Urinary bladder (tissue), 4 donors: Measurements from ENCODE around the gene FOXE3. TPM values are rescaled to one million over a fixed set of nuclear protein-coding genes. Genes with fewer than 3 reads are reported as not detected.

Source experiments
- DNase-seq: peaks from one replicate; pipeline ENCODE4 v3.0.0-alpha.2; 2015; ENCODE audit errors: extremely low spot score
- H3K27ac ChIP-seq: one replicate; pipeline ENCODE4 v1.5.1; 2013; ENCODE audit warnings: low read depth, mild to moderate bottlenecking, moderate library complexity
- H3K36me3 ChIP-seq: one replicate; pipeline ENCODE4 v1.6.1; 2013; ENCODE audit warnings: mild to moderate bottlenecking, moderate library complexity; ENCODE audit not compliant: insufficient read depth
- H3K4me1 ChIP-seq: one replicate; pipeline ENCODE4 v1.6.1; 2013; ENCODE audit warnings: mild to moderate bottlenecking, moderate library complexity; ENCODE audit not compliant: insufficient read depth
- H3K4me3 ChIP-seq: one replicate; pipeline ENCODE4 v1.5.1; 2013; ENCODE audit warnings: low read depth, low read length
- WGBS: extraction: QIAGEN DNeasy Blood & Tissue Kit; methylation state at CpG from one replicate; pipeline ENCODE4 v1.1.7; 2013; 5-methylcytosine and 5-hydroxymethylcytosine counted together
- polyA plus RNA-seq: library from polyadenylated mRNA; stranded (reverse); fragments of 200-250 nt; gene quantifications from one replicate; pipeline ENCODE4 v1.2.3, GENCODE V29; 2013
- total RNA-seq: library from RNA; depleted of rRNA; stranded (reverse); fragments of >200 nt; gene quantifications from one replicate; pipeline ENCODE4 v1.2.3, GENCODE V29; 2014
- donor health status: healthy with polysubstance abuse.
- donor health status: healthy.

The FOXE3 gene
- total and polyA plus RNA-seq, 2 donors = not detected

DNA sequence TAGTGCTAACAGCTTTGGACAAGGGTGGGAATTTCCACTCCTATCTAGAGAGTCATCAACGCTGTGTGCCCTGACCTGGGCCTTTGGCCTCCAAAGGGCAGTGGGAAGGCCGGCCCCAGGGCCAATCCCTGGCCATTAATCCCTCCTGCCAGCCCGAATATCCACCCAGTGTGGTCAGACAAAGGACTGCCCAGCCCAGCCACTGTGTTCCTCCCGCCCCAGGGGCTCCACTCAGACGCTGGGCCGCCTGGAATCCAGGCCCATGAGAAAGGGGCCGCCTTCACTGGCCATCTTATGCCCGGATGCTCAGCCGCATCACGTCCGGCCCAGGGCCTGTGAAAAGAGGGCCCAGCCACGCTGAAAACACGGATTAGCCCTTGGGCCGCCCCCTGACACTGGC is 3.6 kb upstream of the FOXE3 start:
- Histone ChIP-seq H3K27ac (no peak overlapping the region), H3K4me3 (no peak overlapping the region), H3K4me1 (peaks cover 4% of the 10 kb centered on the region), H3K36me3 (no peaks in the 10 kb centered on the region)
- WGBS = 88% methylated on average over 14 of the region's 14 CpGs
- no peak for DNase-seq

GRCh38 chr1:47416319-47417169 is 459 bp downstream of the FOXE3 start:
- no peak for DNase-seq
- Histone ChIP-seq H3K4me3 (peak overlapping the region; percentile 13), H3K27ac (no peak overlapping the region), H3K36me3 (no peaks in the 10 kb centered on the region), H3K4me1 (peaks cover 4% of the 10 kb centered on the region)
- 1% methylated on average over 134 of the region's 134 CpGs for WGBS

GRCh38 chr1:47417170-47418044 is 1.3 kb downstream of the FOXE3 start:
- DNase-seq = no peak
- Histone ChIP-seq H3K4me1 (peaks cover 4% of the 10 kb centered on the region), H3K27ac (no peak overlapping the region), H3K36me3 (no peaks in the 10 kb centered on the region), H3K4me3 (no peak overlapping the region)
- 22% methylated on average over 39 of the region's 39 CpGs for WGBS

GRCh38 chr1:47418122-47418521 is 2.0 kb downstream of the FOXE3 start:
- Histone ChIP-seq H3K4me1 (peaks cover 4% of the 10 kb centered on the region), H3K27ac (no peak overlapping the region), H3K4me3 (no peak overlapping the region), H3K36me3 (no peaks in the 10 kb centered on the region)
- no peak for DNase-seq
- WGBS = 85% methylated on average over 2 of the region's 2 CpGs

DNA sequence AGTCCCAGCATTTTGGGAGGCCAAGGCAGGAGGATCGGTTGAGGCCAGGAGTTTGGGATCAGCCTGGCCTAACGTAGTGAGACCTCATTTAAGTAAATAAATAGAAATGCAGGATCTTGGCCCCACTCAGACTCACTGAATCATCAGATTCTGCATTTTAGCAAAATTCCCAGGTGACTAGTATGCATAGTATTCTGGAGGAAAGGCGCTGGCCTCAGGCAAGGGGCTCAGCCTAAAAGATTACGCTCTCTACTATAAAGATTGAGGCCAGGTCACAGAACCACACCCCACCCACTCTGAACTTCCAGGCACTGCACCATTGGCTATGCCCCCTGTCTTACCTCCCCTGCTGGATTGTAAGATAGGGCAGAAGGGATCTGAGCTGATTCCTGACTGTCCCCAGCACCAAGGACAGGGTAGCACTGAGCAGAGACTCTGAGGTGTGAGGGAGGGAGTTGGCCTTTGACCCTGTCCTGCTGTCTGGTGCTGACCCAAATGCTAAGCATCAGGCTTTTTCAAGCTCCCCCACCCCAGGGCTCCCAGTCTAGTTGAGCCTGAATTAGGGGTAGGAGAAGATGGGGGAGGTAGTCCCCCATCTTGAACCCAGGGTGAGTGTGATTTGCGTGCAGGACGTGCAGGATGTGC is 2.7 kb downstream of the FOXE3 start:
- peaks cover 4% of the 10 kb centered on the region for H3K4me1 ChIP-seq
- H3K36me3 ChIP-seq = no peaks in the 10 kb centered on the region
- 86% methylated on average over 6 of the region's 6 CpGs for WGBS
- H3K27ac ChIP-seq = no peak overlapping the region
- H3K4me3 ChIP-seq = no peak overlapping the region
- DNase-seq = no peak

- peaks cover 4% of the 10 kb centered on the region for H3K4me1 ChIP-seq
- no peak overlapping the region for H3K27ac ChIP-seq
- no peaks in the 10 kb centered on the region for H3K36me3 ChIP-seq
- WGBS = 84% methylated on average over 4 of the region's 4 CpGs
- H3K4me3 ChIP-seq = no peak overlapping the region
- DNase-seq = no peak
Measured at GRCh38 chr1:47420547-47420946, 4.5 kb downstream of the FOXE3 start.

GRCh38 chr1:47423872-47424271 is 7.8 kb downstream of the FOXE3 start:
- Histone ChIP-seq H3K4me3 (no peak overlapping the region), H3K27ac (no peak overlapping the region), H3K4me1 (no peaks in the 10 kb centered on the region), H3K36me3 (no peaks in the 10 kb centered on the region)
- 26% methylated on average over 2 of the region's 2 CpGs for WGBS
- no peak for DNase-seq

DNA sequence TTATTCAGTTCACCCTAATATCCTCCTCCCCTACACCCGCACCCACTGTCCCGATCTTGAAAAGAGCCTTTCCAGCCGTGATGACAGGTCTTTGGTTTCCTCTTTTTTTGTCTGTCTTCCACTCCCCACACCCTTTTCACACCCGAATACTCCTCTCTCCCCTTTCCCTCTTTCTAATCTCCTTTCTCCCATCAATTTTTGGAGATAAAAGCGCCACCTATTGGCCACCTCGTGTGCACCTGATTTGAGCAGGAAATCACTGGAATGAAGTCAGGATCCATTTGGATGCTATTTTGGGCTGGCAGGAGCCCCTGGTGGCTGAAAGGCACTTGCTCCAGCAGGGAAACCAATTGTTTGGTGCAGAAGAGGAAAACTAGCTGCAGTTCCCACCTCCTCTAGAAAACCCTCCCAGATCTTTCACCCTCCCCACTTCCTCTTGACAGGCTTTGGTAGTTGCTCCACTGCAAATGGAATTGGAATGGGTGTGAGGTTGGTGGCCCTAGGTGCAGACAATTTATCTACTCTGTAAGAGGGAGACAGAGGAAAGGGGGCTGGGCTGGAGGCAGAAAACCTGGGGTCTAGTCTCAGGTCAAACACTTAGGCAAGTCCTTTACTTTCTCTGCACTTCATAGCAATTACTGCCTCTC is 8.4 kb downstream of the FOXE3 start:
- H3K4me1 ChIP-seq = no peaks in the 10 kb centered on the region

GRCh38 chr1:47431534-47431933 is 15.4 kb downstream of the FOXE3 start:
- WGBS = 71% methylated on average over 1 of the region's 1 CpG
- no peaks in the 10 kb centered on the region for H3K4me1 ChIP-seq
- no peaks in the 10 kb centered on the region for H3K36me3 ChIP-seq
- H3K4me3 ChIP-seq = no peak overlapping the region
- H3K27ac ChIP-seq = no peak overlapping the region
- no peak for DNase-seq

More for the DNA sequence above, 8.4 kb downstream of the FOXE3 start:
- Histone ChIP-seq H3K27ac (no peak overlapping the region), H3K4me3 (no peak overlapping the region), H3K36me3 (no peaks in the 10 kb centered on the region)
- WGBS = 5% methylated on average over 6 of the region's 6 CpGs
- no peak for DNase-seq

DNA sequence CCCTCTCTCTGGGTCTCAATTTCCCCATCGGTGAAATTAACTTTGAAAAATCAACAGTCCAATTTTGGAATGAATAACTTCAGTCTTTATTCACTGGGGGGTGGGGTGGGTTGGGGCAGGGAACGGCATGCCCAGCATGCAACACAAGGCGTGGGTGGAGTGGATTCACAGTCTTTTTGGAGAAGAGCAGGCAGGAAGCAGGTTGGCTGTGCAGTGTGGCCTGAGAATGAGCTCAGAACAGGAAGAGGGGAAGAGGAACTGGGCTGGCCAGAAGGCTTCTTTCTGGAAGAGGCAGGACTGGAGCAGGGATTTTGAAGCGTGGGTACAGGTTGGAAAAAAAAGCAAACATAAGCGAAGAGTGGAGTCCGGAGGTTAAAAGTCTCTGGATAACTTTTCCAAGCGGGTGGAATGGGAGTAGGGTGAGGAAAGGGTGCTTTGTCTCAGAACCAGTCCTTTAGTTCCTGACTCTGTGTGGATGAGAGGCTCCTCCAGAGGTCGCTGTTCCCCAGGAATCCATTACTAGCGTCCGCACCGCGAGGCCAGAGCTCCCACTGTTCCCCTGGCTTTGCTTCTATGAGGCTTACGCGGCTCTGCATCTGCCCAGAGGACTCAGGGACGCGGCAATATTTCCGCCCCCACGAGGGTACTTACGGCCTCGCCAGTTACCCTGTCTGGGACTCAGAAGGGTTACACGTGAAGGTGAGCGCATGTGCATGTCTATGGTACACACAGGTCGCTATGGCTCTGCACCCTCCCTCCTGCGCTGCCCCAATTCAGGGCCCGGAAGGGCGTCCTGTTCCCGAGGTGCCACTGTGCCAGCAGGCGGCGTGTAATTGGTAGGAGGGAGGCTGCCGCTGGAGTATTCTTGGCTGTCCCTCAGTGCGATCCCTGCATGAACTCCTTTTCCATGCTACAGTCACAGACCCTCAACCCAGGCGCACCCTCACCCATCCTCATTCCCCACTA is 16.3 kb downstream of the FOXE3 start:
- 11% methylated on average over 32 of the region's 32 CpGs for WGBS
- DNase-seq = no peak
- no peak overlapping the region for H3K27ac ChIP-seq
- H3K4me1 ChIP-seq = no peaks in the 10 kb centered on the region
- no peak overlapping the region for H3K4me3 ChIP-seq
- H3K36me3 ChIP-seq = no peaks in the 10 kb centered on the region

DNA sequence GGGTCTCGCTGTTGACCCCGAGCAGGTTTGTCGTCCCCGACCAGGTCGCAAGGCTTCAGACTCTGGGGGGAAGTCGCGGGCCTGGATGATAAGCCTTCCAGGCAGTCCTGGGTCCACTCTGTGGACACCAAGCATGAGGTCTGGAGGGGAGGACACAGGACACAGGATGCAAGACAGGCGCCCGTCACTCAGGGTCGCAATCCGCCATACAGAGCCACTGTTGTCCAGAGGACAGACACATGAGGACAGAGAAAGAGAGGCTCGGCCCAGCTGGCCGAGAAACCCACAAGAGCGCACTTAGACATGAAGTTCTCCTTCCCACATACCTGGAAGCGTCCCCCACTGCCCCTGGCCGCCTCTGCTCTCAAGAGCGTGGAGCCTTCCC is 16.9 kb downstream of the FOXE3 start:
- 32% methylated on average over 17 of the region's 17 CpGs for WGBS
- H3K36me3 ChIP-seq = no peaks in the 10 kb centered on the region
- H3K4me1 ChIP-seq = peaks cover under 1% of the 10 kb centered on the region
- DNase-seq = no peak
- no peak overlapping the region for H3K4me3 ChIP-seq
- no peak overlapping the region for H3K27ac ChIP-seq

GRCh38 chr1:47433477-47434050 is 17.5 kb downstream of the FOXE3 start:
- peaks cover 2% of the 10 kb centered on the region for H3K4me1 ChIP-seq
- no peak overlapping the region for H3K27ac ChIP-seq
- DNase-seq = no peak
- H3K4me3 ChIP-seq = no peak overlapping the region
- 16% methylated on average over 30 of the region's 30 CpGs for WGBS
- no peaks in the 10 kb centered on the region for H3K36me3 ChIP-seq
